GM12865 (cell line): Measurements from ENCODE around the gene COIL.

ENCODE experiments used
- DNase-seq: peaks from one replicate; pipeline ENCODE4 v3.0.0; 2010; ENCODE audit warnings: low read depth
- H3K4me3 ChIP-seq: 2 replicates; pipeline ENCODE4 v1.5.1; 2011; ENCODE audit warnings: mild to moderate bottlenecking, low read depth, low read length, control low read depth
- TF ChIP-seq, protein P1 (sequence below): IDR thresholded peaks from 2 replicates; pipeline ENCODE4 v1.5.1; 2011; ENCODE audit warnings: low read length, control low read depth, low read depth, inconsistent platforms; ENCODE audit not compliant: insufficient read depth; ENCODE audit errors: missing control alignments

COIL gene

DNA sequence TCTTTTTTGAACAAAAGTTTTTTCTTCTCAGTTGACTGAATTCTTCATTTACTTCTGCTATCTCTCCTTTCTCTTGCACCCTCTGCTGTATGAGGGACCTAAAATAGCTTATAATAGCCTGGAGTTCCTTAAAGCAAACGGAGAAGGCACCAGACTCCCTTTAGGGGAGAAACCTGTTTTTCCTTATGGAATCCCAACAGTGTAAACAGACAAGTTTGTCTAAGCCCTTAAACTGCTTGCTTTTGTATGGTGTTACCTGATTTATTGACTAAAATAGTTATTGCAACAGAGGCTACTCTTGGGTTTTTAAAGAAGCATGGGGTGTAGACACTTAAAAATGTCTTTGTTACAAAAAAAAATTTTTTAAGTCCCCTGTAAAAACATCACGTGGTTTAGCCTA, 34.1 kb downstream of the COIL start:
- no peak for DNase-seq
- H3K4me3 ChIP-seq = no peak overlapping the region
- TF ChIP-seq, protein P1, sequence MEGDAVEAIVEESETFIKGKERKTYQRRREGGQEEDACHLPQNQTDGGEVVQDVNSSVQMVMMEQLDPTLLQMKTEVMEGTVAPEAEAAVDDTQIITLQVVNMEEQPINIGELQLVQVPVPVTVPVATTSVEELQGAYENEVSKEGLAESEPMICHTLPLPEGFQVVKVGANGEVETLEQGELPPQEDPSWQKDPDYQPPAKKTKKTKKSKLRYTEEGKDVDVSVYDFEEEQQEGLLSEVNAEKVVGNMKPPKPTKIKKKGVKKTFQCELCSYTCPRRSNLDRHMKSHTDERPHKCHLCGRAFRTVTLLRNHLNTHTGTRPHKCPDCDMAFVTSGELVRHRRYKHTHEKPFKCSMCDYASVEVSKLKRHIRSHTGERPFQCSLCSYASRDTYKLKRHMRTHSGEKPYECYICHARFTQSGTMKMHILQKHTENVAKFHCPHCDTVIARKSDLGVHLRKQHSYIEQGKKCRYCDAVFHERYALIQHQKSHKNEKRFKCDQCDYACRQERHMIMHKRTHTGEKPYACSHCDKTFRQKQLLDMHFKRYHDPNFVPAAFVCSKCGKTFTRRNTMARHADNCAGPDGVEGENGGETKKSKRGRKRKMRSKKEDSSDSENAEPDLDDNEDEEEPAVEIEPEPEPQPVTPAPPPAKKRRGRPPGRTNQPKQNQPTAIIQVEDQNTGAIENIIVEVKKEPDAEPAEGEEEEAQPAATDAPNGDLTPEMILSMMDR = no peak

DNA sequence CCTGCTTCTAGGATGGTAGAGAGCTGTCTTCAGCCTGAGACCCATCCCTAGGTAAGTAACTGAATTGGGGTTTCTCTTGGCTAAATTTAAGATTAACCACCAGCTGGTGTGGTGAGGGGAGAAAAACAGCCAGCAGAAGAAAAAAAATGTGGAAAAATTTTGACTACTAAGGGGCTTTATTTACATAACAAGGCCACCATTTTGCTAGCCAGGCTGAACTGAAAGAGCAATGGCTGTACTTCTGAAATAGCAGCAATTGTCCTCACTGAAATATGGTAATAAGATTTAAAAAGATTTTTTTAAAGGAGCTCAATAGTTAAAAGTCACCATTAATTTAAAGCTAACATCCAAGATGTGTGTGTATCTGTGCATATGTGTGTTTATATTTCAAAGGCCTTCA, 34.6 kb downstream of the COIL start:
- no peak overlapping the region for H3K4me3 ChIP-seq
- no peak for DNase-seq
- TF ChIP-seq, protein P1 = no peak

DNA sequence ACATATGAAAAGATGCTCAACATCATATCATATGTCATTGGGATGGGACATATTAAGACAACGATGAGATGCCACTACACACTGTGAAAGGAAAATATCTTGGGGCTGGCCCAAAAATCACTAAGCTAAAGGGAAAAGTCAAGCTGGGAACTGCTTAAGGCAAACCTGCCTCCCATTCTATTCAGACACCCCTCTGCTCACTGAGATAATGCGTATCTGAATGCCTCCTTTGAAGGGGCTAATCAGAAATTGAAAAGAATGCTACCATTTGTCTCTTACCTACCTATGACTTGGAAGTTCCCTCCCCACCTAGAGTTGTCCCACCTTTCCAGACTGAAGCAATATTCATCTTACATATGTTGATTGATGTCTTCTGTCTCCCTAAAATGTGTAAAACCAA, 35.8 kb downstream of the COIL start:
- no peak for DNase-seq
- H3K4me3 ChIP-seq = no peak overlapping the region
- TF ChIP-seq, protein P1 = no peak

DNA sequence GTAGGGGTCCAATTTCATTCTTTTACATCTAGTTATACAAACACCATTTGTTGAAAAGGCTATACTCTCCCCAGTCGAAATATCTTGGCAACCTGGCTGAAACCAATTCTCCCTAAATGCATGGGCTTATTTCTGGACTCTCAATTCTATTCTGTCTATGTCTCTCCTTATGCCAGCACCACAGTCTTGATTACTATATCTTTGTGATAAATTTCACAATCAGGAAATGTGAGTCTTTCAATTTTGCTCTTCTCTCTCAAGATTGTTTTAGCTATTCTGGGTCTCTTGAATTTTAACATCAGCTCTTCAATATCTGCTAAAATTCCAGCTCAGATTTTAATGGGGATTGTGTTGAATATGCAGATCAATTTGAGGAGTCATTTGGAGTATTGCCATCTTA, 41.1 kb downstream of the COIL start:
- TF ChIP-seq, protein P1 = no peak
- no peak for DNase-seq
- no peak overlapping the region for H3K4me3 ChIP-seq

DNA sequence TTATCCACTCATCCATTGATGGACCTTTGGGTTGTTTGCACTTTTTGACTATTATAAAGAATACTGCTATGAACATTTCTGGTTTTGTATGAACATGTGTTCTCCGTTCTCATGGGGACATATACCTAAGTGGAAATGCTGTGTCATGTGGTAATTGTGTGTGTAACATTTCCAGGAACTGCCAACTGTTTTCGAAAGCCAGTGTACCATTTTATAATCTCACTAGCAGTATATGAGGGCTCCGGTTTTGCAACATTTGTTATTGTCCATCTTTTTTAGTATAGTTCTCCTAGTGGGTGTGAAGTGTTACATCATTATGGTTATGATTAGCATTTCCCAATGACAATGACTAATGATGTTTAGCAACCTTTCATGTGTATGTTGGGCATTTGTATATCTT, 41.9 kb downstream of the COIL start:
- no peak for DNase-seq
- no peak overlapping the region for H3K4me3 ChIP-seq
- TF ChIP-seq, protein P1 = no peak

DNA sequence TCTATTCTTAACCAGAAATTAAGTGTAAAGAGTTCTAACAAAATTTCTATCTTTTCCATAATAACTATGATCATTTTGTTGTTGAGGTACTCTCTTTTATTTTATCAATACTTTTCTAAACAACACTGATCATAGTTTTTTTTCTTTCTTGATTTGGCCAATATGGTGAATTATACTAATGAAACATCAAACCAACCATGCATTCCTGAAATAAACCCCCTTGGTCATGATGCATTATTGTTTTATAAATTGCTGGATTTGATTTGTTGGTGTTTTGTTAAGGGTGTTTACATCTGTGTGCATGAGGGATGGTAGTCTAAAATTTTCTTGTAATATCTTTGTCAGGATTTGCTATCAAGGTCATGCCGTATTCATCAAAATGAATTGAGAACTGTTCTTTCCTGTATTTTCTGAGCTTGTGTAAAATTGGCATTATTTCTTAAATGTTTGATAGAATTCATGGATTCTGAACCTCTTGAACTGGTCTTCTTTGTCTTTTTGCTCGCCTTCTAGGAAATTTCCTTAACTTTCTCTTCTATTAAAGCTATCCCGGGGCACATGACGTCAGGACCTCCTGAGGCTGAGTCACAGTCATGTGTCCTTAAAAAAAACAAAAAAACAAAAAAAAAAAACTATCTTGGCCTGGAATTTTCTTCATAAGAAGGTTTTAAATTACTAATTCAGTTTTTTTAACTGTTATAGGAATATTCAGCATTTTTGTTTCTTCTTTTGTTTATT, 43.1 kb downstream of the COIL start:
- TF ChIP-seq, protein P1 = no peak

DNA sequence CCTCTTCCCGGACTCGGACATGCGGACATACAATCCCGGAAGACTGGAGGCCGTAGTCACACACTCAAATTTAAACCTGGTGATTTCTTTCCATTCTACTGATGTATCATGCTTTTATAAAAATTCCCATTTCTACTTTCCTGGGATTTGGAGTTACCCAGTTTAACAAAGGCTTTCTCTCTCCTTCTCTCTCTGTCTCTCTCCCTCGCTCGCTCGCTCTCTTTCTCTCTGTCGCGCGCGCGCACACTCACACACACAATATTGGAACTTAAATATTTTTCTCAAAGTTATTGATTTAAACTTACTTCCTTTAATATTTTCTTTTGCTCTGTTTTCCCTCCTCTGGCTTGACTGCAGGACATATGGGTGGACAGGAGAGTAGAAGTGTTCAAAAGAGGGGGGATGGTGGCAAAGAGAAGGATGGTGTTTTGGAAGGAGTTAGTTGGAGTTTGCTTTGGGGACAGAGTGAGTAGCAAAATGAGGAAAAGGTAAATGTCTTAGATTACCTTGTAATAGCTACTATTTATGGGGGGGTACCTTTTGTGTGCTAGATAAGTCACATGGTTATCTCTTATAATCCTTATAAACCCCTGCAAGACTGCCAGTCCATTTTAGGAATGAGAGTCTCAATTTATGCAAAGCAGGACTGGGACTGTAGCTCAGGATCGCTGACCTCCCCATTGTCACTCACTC, 46.1 kb downstream of the COIL start:
- no peak for DNase-seq
- TF ChIP-seq, protein P1 = no peak

More for the DNA sequence above, 43.1 kb downstream of the COIL start:
- H3K4me3 ChIP-seq = no peak overlapping the region
- DNase-seq = no peak

More for the DNA sequence above, 46.1 kb downstream of the COIL start:
- H3K4me3 ChIP-seq = peak overlapping the region; percentile 80
